GM12873 (cell line): ENCODE data around the gene TTBK2.

Experiments
- TF ChIP-seq, protein P1 (sequence below): IDR thresholded peaks from 2 replicates; pipeline ENCODE4 v1.5.1; 2012; ENCODE audit warnings: low read depth, mild to moderate bottlenecking, moderate library complexity, low read length, control low read depth; ENCODE audit not compliant: insufficient read depth; ENCODE audit errors: missing control alignments

Gene TTBK2

GRCh38 chr15:42919308-42919707 is 1.3 kb downstream of the TTBK2 start:
- TF ChIP-seq, protein P1, sequence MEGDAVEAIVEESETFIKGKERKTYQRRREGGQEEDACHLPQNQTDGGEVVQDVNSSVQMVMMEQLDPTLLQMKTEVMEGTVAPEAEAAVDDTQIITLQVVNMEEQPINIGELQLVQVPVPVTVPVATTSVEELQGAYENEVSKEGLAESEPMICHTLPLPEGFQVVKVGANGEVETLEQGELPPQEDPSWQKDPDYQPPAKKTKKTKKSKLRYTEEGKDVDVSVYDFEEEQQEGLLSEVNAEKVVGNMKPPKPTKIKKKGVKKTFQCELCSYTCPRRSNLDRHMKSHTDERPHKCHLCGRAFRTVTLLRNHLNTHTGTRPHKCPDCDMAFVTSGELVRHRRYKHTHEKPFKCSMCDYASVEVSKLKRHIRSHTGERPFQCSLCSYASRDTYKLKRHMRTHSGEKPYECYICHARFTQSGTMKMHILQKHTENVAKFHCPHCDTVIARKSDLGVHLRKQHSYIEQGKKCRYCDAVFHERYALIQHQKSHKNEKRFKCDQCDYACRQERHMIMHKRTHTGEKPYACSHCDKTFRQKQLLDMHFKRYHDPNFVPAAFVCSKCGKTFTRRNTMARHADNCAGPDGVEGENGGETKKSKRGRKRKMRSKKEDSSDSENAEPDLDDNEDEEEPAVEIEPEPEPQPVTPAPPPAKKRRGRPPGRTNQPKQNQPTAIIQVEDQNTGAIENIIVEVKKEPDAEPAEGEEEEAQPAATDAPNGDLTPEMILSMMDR, result no peak

DNA sequence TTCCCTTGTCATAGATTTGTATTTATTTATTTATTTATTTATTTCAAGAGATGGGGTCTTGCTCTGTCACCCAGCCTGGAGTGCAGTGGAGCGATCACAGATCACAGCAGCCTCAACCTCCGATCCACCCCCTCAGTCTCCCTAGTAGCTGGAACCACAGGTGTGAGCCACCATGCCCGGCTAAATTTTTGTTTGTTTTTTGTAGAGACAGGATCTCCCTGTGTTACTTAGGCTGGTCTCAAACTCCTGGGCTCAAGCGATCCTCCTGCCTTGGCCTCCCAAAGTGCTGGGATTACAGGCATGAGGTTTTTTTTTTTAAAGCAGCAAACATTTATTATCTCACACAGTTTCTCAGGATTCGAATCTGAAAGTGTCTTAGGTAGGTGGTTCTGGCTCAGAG is 2.5 kb downstream of the TTBK2 start:
- TF ChIP-seq, protein P1, result no peak

- TF ChIP-seq, protein P1, result no peak
Observed at GRCh38 chr15:42915654-42916315, 4.8 kb downstream of the TTBK2 start.

DNA sequence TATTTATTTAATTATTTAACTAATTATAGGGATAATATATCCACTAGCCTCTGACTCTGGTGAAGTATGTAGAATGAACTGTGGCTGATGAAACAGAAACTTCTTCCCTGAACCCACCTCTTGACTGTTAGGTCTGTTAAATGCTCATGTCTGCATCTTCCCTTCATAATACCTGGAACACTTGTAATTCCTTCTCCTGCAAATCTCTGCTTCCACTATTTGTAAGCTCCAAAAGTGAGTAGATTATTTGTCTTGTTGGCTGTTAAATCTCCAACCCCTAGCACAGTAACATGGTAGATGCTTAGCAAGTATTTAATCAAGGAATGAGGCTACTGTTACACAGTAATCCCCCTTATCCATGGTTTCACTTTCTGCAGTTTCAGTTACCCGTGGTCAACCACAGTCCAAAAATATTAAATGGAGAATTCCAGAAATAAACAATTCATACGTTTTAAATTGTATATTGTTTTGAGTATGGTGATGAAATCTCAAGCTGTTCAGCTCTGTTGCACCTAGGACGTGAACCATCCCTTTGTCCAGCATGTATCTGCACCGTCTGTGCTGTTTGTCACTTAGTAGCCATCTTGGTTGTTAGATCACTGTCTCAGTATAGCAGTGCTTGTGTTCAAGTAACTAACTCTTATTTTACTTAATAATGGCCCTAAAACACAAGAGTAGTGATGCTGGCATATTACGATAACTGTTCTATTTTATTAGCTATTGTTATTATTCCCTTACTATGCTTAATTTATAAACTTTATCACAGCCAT is 5.7 kb downstream of the TTBK2 start:
- TF ChIP-seq, protein P1, result no peak

DNA sequence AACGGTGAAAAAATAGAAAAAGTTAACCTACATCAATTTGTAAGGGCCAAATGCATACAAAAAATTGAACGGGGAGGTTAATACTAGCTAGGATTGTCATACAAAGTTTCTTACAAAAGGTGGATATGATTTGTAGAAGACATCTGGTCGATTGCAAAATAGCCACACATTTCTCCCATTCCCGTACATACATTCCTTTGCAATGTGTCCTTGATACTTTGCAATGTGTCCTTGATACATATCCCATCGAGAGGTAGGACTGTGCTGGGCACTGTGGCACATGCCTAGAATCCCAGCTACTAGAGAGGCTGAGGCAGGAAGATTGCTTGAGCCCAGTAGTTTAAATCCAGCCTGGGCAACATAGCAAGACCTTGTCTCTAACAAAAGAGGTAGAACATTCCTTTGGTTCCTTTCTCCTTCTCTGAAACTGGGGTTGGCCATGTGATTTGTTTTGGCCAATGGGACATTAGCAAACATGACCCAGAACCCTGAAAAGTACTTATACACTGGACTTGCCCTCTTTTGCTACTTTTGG is 9.5 kb downstream of the TTBK2 start:
- TF ChIP-seq, protein P1, result no peak

DNA sequence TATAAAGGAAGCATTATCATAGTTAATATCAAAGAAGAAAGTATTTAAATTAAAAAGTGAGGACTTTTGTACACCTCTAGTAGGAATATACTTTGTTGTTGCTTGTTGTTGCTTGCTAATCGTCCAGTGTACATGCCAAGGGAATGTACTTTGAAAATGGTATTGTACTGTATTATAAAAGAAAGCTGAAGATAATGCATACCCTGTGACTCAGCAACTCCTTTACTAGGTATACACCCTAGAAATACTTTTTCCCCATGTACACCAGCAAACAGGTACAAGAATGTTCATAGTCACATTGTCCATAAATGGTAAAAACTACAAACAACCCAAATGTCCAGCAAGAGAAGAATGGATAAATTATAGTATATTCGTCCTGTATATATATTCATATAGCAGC is 12.0 kb downstream of the TTBK2 start:
- TF ChIP-seq, protein P1, result no peak
